H1 (cell line): ENCODE data around the gene ZNF577.

Experiments used
- HDAC6 ChIP-seq: IDR thresholded peaks from one replicate; pipeline ENCODE4 v1.7.1; 2012; ENCODE audit warnings: low read depth, mild to moderate bottlenecking, inconsistent platforms, low read length, moderate library complexity
- MAX ChIP-seq: IDR thresholded peaks from 2 replicates; pipeline ENCODE4 v1.6.1; 2012; ENCODE audit warnings: inconsistent platforms
- NRF1 ChIP-seq: IDR thresholded peaks from 2 replicates; pipeline ENCODE4 v1.6.1; 2011; ENCODE audit warnings: mild to moderate bottlenecking, low read depth, low read length, improper control_type of control experiment
- POLR2AphosphoS5 ChIP-seq: IDR thresholded peaks from 2 replicates; pipeline ENCODE4 v1.6.1; 2011; ENCODE audit warnings: low read depth, low read length
- RFX5 ChIP-seq: IDR thresholded peaks from 2 replicates; pipeline ENCODE4 v1.6.1; 2011; ENCODE audit warnings: low read depth, low read length, improper control_type of control experiment, borderline replicate concordance
- TF ChIP-seq, protein P1 (sequence below), 3 experiments: IDR thresholded peaks; 1 replicate in 2 of 3; 2 replicates in 1 of 3; pipeline versions ENCODE4 v1.5.1 to v1.6.1; 2011; ENCODE audit warnings: low read length in 3 of 3, mild to moderate bottlenecking in 3 of 3, inconsistent platforms in 2 of 3, low read depth in 1 of 3, moderate library complexity in 1 of 3; ENCODE audit not compliant: insufficient read depth in 1 of 3; ENCODE audit errors: control extremely low read depth in 1 of 3

DNA sequence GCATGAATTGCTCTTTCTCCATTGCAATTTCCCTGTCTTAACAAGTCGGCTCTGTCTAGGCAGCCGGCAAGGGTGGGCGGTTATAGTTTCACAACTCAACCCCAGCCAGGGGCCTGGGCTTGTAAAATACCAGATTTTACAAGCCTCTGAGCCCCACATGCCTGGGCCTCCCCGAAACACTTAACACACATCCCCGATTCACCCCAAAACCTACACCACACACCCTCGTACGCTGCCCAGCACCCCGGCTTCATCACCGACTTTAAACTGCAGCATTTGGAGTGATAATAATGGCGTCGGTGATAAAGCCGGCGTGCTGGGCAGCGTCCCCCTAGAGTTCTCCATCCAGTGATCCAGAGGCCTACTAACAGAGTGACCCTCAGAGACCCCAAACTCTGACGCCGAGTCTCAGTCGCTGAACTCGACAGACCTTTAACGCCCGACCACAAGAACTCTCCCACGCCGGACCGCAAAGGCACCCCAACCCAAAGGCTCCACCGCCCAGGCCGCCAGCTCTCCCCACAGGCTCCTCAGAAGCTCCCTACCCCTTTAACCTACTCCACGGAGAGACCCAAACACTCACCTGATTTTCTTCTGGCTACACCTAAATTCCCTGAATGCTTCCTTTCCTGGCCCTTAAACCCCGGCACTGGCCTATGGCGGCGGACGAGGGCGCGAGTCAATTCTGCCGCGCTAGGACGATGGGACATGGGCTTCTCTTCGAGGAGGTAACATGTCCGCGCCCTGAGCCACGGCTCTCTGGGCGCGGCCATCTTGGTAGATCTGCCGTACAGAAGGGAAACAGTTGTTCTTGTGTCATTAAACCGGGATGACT, 16.8 kb upstream of the ZNF577 start, which contains the start of gene ZNF649:
- TF ChIP-seq, protein P1, sequence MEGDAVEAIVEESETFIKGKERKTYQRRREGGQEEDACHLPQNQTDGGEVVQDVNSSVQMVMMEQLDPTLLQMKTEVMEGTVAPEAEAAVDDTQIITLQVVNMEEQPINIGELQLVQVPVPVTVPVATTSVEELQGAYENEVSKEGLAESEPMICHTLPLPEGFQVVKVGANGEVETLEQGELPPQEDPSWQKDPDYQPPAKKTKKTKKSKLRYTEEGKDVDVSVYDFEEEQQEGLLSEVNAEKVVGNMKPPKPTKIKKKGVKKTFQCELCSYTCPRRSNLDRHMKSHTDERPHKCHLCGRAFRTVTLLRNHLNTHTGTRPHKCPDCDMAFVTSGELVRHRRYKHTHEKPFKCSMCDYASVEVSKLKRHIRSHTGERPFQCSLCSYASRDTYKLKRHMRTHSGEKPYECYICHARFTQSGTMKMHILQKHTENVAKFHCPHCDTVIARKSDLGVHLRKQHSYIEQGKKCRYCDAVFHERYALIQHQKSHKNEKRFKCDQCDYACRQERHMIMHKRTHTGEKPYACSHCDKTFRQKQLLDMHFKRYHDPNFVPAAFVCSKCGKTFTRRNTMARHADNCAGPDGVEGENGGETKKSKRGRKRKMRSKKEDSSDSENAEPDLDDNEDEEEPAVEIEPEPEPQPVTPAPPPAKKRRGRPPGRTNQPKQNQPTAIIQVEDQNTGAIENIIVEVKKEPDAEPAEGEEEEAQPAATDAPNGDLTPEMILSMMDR (IDR thresholded peaks at IDR 0.05; ENCODE audit: control extremely low read depth in 1 of 3, insufficient read depth in 1 of 3, low read depth in 1 of 3, low read length in 3 of 3) = no peak
- TF ChIP-seq POLR2AphosphoS5 (peak; percentile 80), RFX5 (no peak), NRF1 (no peak), MAX (peak; percentile 10; the same call in 1 of the 2 replicates), HDAC6 (no peak)
